ENCODE measurements around the gene E4F1. TPM values are rescaled to one million over a fixed set of nuclear protein-coding genes. Genes with fewer than 3 reads are reported as not detected.

E4F1 gene
- total RNA-seq, 1 experiment from 2014 or later, result 49.0 TPM

GRCh38 chr16:2186505-2186904, 36.9 kb upstream of the E4F1 start:
- H3K79me2 ChIP-seq (ENCODE audit: low read length), result no peaks in the 10 kb centered on the region
- H3K9ac ChIP-seq (ENCODE audit: low read length), result no peak overlapping the region
- TF ChIP-seq, protein P1, sequence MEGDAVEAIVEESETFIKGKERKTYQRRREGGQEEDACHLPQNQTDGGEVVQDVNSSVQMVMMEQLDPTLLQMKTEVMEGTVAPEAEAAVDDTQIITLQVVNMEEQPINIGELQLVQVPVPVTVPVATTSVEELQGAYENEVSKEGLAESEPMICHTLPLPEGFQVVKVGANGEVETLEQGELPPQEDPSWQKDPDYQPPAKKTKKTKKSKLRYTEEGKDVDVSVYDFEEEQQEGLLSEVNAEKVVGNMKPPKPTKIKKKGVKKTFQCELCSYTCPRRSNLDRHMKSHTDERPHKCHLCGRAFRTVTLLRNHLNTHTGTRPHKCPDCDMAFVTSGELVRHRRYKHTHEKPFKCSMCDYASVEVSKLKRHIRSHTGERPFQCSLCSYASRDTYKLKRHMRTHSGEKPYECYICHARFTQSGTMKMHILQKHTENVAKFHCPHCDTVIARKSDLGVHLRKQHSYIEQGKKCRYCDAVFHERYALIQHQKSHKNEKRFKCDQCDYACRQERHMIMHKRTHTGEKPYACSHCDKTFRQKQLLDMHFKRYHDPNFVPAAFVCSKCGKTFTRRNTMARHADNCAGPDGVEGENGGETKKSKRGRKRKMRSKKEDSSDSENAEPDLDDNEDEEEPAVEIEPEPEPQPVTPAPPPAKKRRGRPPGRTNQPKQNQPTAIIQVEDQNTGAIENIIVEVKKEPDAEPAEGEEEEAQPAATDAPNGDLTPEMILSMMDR (conservative IDR thresholded peaks at IDR 0.05; ENCODE audit: low read depth, low read length), result no peak
- no peak for TF ChIP-seq EZH2phosphoT487 (IDR thresholded peaks at IDR 0.05; ENCODE audit: borderline replicate concordance, low read length)
- TF ChIP-seq EZH2 (IDR thresholded peaks at IDR 0.05; ENCODE audit: low read length, unreplicated experiment), result no peak
- no peaks in the 10 kb centered on the region for H3K4me1 ChIP-seq (ENCODE audit: insufficient read depth, low read length)
- ATAC-seq, result no peak
- no peak overlapping the region for H3K4me2 ChIP-seq (ENCODE audit: low read length)
- no peaks in the 10 kb centered on the region for H4K20me1 ChIP-seq (ENCODE audit: low read length)
- no peak overlapping the region for H3K4me3 ChIP-seq (ENCODE audit: low read length)
- no peak overlapping the region for H2AFZ ChIP-seq (ENCODE audit: low read length)
- no peaks in the 10 kb centered on the region for H3K9me2 ChIP-seq (replicated peaks; ENCODE audit: low read length)
- H3K27ac ChIP-seq (ENCODE audit: low read length), result no peak overlapping the region
- no TSS peak for BruUV-seq (replicated peaks)
- no peaks in the 10 kb centered on the region for H3K9me3 ChIP-seq (ENCODE audit: low read length)
- no peaks in the 10 kb centered on the region for H3K27me3 ChIP-seq (ENCODE audit: low read length)
- ChIA-PET POLR2A (ENCODE audit: unreplicated experiment) (no interaction called here), CTCF (no interaction called here)
- intact Hi-C loops (cut with micrococcal nuclease), result no loop called here
- no peak for DNase-seq
- no peaks in the 10 kb centered on the region for H3F3A ChIP-seq (ENCODE audit: low read length, unreplicated experiment)
- H3K36me3 ChIP-seq (ENCODE audit: low read depth, low read length), result no peaks in the 10 kb centered on the region

DNA sequence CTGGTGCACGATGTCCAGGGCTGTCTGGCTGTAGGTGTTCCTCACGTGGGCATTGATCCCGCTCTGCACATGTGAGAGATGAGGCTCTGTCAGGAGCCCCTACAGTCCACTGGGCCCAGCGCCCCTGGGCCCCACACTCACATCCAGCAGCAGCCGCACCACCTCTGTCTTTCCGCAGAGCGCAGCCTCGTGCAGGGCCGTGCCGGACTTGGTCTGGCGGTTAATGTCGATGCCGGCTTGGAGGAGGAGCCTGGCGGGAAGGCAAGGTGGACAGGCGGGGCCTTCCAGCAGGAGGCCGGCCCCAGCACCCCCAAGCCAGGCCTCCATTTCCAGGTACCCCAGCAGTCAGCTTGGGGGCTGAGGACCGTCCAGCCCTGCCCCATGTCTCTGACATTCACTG, 36.2 kb upstream of the E4F1 start:
- ATAC-seq (no peak), DNase-seq (no peak)
- no peaks in the 10 kb centered on the region for H4K20me1 ChIP-seq (ENCODE audit: low read length)
- no peak overlapping the region for H3K4me3 ChIP-seq (ENCODE audit: low read length)
- H3K4me2 ChIP-seq (ENCODE audit: low read length), result no peak overlapping the region
- BruUV-seq (replicated peaks), result no TSS peak
- H3K9ac ChIP-seq (ENCODE audit: low read length), result no peak overlapping the region
- ChIA-PET CTCF (no interaction called here), POLR2A (ENCODE audit: unreplicated experiment) (no interaction called here)
- H3K27ac ChIP-seq (ENCODE audit: low read length), result no peak overlapping the region
- H3F3A ChIP-seq (ENCODE audit: low read length, unreplicated experiment), result no peaks in the 10 kb centered on the region
- no peaks in the 10 kb centered on the region for H3K4me1 ChIP-seq (ENCODE audit: insufficient read depth, low read length)
- no peaks in the 10 kb centered on the region for H3K79me2 ChIP-seq (ENCODE audit: low read length)
- TF ChIP-seq, protein P1 (conservative IDR thresholded peaks at IDR 0.05; ENCODE audit: low read depth, low read length), result no peak
- no peak for TF ChIP-seq EZH2phosphoT487 (IDR thresholded peaks at IDR 0.05; ENCODE audit: borderline replicate concordance, low read length)
- no peak for TF ChIP-seq EZH2 (IDR thresholded peaks at IDR 0.05; ENCODE audit: low read length, unreplicated experiment)
- H3K36me3 ChIP-seq (ENCODE audit: low read depth, low read length), result no peaks in the 10 kb centered on the region
- H3K9me3 ChIP-seq (ENCODE audit: low read length), result no peaks in the 10 kb centered on the region
- H3K9me2 ChIP-seq (replicated peaks; ENCODE audit: low read length), result no peaks in the 10 kb centered on the region
- H3K27me3 ChIP-seq (ENCODE audit: low read length), result no peaks in the 10 kb centered on the region
- intact Hi-C loops (cut with micrococcal nuclease), result no loop called here
- H2AFZ ChIP-seq (ENCODE audit: low read length), result no peak overlapping the region

- CTCF ChIA-PET, result no interaction called here
- H3K79me2 ChIP-seq (ENCODE audit: low read length), result no peaks in the 10 kb centered on the region
- H3K27ac ChIP-seq (ENCODE audit: low read length), result no peak overlapping the region
- no peak for DNase-seq
- no peaks in the 10 kb centered on the region for H3K4me1 ChIP-seq (ENCODE audit: insufficient read depth, low read length)
- intact Hi-C loops (cut with micrococcal nuclease), result no loop called here
- H3K36me3 ChIP-seq (ENCODE audit: low read depth, low read length), result no peaks in the 10 kb centered on the region
- no peak overlapping the region for H3K9ac ChIP-seq (ENCODE audit: low read length)
- no TSS peak for BruUV-seq (replicated peaks)
- no peaks in the 10 kb centered on the region for H3F3A ChIP-seq (ENCODE audit: low read length, unreplicated experiment)
- H3K9me2 ChIP-seq (replicated peaks; ENCODE audit: low read length), result no peaks in the 10 kb centered on the region
- H3K4me3 ChIP-seq (ENCODE audit: low read length), result no peak overlapping the region
- H2AFZ ChIP-seq (ENCODE audit: low read length), result no peak overlapping the region
- no peak for TF ChIP-seq EZH2 (IDR thresholded peaks at IDR 0.05; ENCODE audit: low read length, unreplicated experiment)
- TF ChIP-seq EZH2phosphoT487 (IDR thresholded peaks at IDR 0.05; ENCODE audit: borderline replicate concordance, low read length), result no peak
- TF ChIP-seq, protein P1 (conservative IDR thresholded peaks at IDR 0.05; ENCODE audit: low read depth, low read length), result no peak
- H3K4me2 ChIP-seq (ENCODE audit: low read length), result no peak overlapping the region
- no peaks in the 10 kb centered on the region for H3K27me3 ChIP-seq (ENCODE audit: low read length)
- ATAC-seq, result no peak
- no peaks in the 10 kb centered on the region for H3K9me3 ChIP-seq (ENCODE audit: low read length)
- H4K20me1 ChIP-seq (ENCODE audit: low read length), result no peaks in the 10 kb centered on the region
- POLR2A ChIA-PET (ENCODE audit: unreplicated experiment), result no interaction called here
Observed at GRCh38 chr16:2188395-2188794, 35.0 kb upstream of the E4F1 start.
